ENCODE results near the gene UBR4. TPM values are rescaled to one million over a fixed set of nuclear protein-coding genes. Genes with fewer than 3 reads are reported as not detected.

UBR4 gene
- total RNA-seq, 4 donors from 2014 or later, result 132 to 268 (median 170) TPM

DNA sequence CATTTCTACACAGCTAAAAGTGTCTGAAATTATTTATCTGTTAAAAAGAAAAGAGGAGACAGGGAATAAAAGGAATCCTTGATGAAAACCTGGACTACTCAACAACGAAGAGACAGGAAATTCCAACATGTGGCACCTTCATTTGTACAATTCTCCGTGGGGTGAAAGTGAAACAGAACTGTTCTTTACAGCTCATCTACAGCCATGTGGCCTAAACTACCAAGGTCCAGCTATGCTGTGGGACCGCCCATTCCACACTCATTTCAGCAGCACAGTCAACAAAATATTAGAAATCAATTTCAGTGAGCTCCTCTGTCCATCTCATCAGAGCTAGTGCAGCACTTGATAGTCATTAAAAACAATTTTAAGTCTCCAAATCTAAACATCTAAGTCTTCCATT lies 44.0 kb downstream of the UBR4 start:
- intact Hi-C loops (cut with DNase I), result no loop called here
- Histone ChIP-seq H3K27me3 (no peaks in the 10 kb centered on the region), H3K27ac (replicated peaks in 1 of 4) (no peak overlapping the region), H3K9me3 (no peaks in the 10 kb centered on the region), H3K4me3 (no peak overlapping the region), H3K4me1 (peaks cover 0 to 18% (median 14%) of the 10 kb centered on the region in 4 donors), H3K36me3 (peaks cover 83 to 100% (median 100%) of the 10 kb centered on the region in 4 donors)
- TF ChIP-seq POLR2AphosphoS5 (IDR thresholded peaks at IDR 0.05) (no peak), CTCF (IDR thresholded peaks at IDR 0.05) (no peak), EP300 (IDR thresholded peaks at IDR 0.05) (no peak), POLR2A (IDR thresholded peaks at IDR 0.05; ENCODE audit: low read depth) (no peak)
- 73% methylated on average over 3 of the region's 3 CpGs for WGBS
- no peak for DNase-seq (ENCODE audit: extremely low spot score)

DNA sequence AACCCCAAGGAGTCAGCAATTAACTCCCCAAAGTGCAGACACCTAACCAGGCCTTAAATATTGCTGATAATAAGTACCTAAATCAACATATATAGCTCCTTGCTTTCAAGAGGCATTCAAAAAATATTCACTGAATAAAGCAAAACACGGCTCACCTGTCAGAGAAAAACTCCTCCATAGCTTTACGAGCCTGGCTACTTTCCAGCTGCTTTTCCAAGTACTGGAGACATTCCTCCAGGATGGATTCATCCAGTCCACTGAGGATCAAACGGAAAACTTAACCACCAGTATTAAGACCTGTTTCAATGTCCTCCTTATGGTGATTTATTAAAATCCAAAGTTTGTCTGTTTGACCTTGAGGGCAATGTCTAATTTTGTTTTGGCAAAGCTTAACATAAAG lies 44.6 kb downstream of the UBR4 start:
- H3K4me1 ChIP-seq, result peaks cover 0 to 18% (median 14%) of the 10 kb centered on the region in 4 donors
- no peaks in the 10 kb centered on the region for H3K27me3 ChIP-seq
- no peak overlapping the region for H3K4me3 ChIP-seq
- TF ChIP-seq POLR2AphosphoS5 (IDR thresholded peaks at IDR 0.05) (no peak), EP300 (IDR thresholded peaks at IDR 0.05) (no peak), CTCF (IDR thresholded peaks at IDR 0.05) (no peak), POLR2A (IDR thresholded peaks at IDR 0.05; ENCODE audit: low read depth) (no peak)
- no peak for DNase-seq (ENCODE audit: extremely low spot score)
- intact Hi-C loops (cut with DNase I), result no loop called here
- no peak overlapping the region for H3K27ac ChIP-seq (replicated peaks in 1 of 4)
- 46% methylated on average over 3 of the region's 3 CpGs for WGBS
- no peaks in the 10 kb centered on the region for H3K9me3 ChIP-seq
- peaks cover 83 to 100% (median 100%) of the 10 kb centered on the region in 4 donors for H3K36me3 ChIP-seq

DNA sequence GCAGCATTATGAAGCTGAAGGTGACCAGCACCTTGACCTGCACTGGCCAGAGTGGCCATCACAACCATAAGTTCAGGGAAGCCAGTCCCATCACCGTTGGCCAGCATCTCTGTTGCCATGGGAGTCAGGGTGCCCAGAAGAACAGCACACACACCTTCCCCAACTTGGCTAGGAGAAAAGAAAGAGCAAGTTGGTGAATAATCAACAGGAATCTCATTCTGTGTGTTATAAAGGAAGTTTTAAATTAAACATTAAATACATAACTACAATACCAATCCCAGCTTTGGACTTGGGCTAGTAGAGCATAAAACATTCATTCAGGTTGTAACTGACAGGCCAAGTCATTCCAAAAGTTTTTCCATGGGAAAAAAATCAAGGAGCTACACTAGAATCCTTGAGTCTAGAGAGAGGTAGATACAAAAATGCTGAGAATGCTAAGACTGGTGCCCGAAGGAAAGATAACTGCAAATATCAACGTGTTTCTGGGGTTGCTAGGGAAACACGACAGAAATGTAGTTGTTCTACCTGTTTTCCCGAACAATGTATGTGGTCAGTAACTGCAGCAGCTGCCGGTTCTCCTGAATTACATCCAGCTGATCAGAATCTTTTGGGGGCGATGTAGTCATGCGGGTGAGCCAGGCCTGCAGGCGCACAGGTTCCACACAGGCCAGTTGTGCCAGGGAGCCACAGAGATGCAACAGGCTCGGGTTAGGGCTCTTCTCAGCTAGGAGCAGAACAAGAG lies 45.6 kb downstream of the UBR4 start:
- H3K27me3 ChIP-seq, result no peaks in the 10 kb centered on the region
- H3K27ac ChIP-seq (replicated peaks in 1 of 4), result peak overlapping the region in 2 of 4 donors; percentile 21 to 63
- no peak for TF ChIP-seq EP300 (IDR thresholded peaks at IDR 0.05)
- TF ChIP-seq POLR2AphosphoS5 (IDR thresholded peaks at IDR 0.05), result no peak
- no peak for TF ChIP-seq CTCF (IDR thresholded peaks at IDR 0.05)
- TF ChIP-seq POLR2A (IDR thresholded peaks at IDR 0.05; ENCODE audit: low read depth), result no peak
- H3K9me3 ChIP-seq, result no peaks in the 10 kb centered on the region
- no peak overlapping the region for H3K4me3 ChIP-seq
- H3K4me1 ChIP-seq, result peaks cover 0 to 18% (median 14%) of the 10 kb centered on the region in 4 donors
- peaks cover 83 to 100% (median 100%) of the 10 kb centered on the region in 4 donors for H3K36me3 ChIP-seq
- intact Hi-C loops (cut with DNase I), result no loop called here
- WGBS, result 88% methylated on average over 10 of the region's 10 CpGs
- no peak for DNase-seq (ENCODE audit: extremely low spot score)

- H3K4me3 ChIP-seq, result no peak overlapping the region
- peak overlapping the region; percentile 21 to 63 (median 45) for H3K27ac ChIP-seq (replicated peaks in 1 of 4)
- H3K36me3 ChIP-seq, result peaks cover 85 to 100% (median 100%) of the 10 kb centered on the region in 4 donors
- no peaks in the 10 kb centered on the region for H3K9me3 ChIP-seq
- peaks cover 0 to 18% (median 14%) of the 10 kb centered on the region in 4 donors for H3K4me1 ChIP-seq
- WGBS, result 36% methylated on average over 1 of the region's 1 CpG
- no peaks in the 10 kb centered on the region for H3K27me3 ChIP-seq
- no peak for DNase-seq (ENCODE audit: extremely low spot score)
- no peak for TF ChIP-seq CTCF (IDR thresholded peaks at IDR 0.05)
- TF ChIP-seq POLR2AphosphoS5 (IDR thresholded peaks at IDR 0.05), result peak in 1 of 2 donors; percentile 5
- TF ChIP-seq POLR2A (IDR thresholded peaks at IDR 0.05; ENCODE audit: low read depth), result no peak
- intact Hi-C loops (cut with DNase I), result no loop called here
Measured at GRCh38 chr1:19163261-19163660, 46.8 kb downstream of the UBR4 start.

All from esophagus muscularis mucosa (tissue), 4 donors.